NB4 (cell line): Measurements from ENCODE around the gene KDM4B.

Experiments used
- POLR2A ChIP-seq: IDR thresholded peaks from 2 replicates; pipeline ENCODE4 v1.6.1; 2011; ENCODE audit warnings: mild to moderate bottlenecking; ENCODE audit not compliant: insufficient read length; ENCODE audit errors: extremely low read depth
- TF ChIP-seq, protein P1 (sequence below): IDR thresholded peaks from one replicate; pipeline ENCODE4 v1.5.1; 2012; ENCODE audit warnings: low read depth, low read length

DNA sequence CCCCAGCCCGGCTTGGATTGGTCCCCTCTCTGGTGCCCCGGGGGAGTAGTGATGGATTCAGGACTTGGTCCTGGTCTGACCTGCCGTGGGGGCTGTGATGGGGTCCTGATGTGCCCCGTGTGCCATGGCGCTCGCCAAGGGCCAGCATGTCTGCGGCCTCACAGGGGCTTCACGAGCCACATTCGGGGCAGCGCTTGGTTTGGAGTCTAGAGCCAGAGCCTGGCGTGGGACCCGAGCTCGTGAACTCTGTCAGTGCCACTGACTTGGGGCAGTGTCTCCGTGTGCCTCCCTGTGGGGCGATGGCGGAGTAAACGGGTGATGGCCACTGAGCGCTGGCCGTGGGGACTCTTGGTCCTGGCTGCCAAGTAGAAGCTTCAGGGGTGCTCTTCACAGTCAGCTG lies 17.1 kb downstream of the KDM4B start:
- no peak for TF ChIP-seq POLR2A
- TF ChIP-seq, protein P1, sequence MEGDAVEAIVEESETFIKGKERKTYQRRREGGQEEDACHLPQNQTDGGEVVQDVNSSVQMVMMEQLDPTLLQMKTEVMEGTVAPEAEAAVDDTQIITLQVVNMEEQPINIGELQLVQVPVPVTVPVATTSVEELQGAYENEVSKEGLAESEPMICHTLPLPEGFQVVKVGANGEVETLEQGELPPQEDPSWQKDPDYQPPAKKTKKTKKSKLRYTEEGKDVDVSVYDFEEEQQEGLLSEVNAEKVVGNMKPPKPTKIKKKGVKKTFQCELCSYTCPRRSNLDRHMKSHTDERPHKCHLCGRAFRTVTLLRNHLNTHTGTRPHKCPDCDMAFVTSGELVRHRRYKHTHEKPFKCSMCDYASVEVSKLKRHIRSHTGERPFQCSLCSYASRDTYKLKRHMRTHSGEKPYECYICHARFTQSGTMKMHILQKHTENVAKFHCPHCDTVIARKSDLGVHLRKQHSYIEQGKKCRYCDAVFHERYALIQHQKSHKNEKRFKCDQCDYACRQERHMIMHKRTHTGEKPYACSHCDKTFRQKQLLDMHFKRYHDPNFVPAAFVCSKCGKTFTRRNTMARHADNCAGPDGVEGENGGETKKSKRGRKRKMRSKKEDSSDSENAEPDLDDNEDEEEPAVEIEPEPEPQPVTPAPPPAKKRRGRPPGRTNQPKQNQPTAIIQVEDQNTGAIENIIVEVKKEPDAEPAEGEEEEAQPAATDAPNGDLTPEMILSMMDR, result no peak
